ENCODE measurements around the gene PPFIBP1. TPM values are rescaled to one million over a fixed set of nuclear protein-coding genes. Genes with fewer than 3 reads are reported as not detected.

Gene PPFIBP1
- total and polyA plus RNA-seq, 2 of the 13 experiments (the other 11 are each of a cell fraction or from before 2014, with no cell fraction given): 16.2 to 21.8 TPM

- BruUV-seq (replicated peaks): no TSS peak
- H2AFZ ChIP-seq (ENCODE audit: low read length): peak overlapping the region; percentile 44
- peaks cover 8% of the 10 kb centered on the region; the same call in 1 of the 2 replicates for H4K20me1 ChIP-seq (ENCODE audit: insufficient read depth, low read length)
- ChIA-PET CTCF (ENCODE audit: low intra/inter-chr PET ratio, low total read pairs) (no interaction called here), POLR2A (interaction anchor here (1.0 to 1.5 kb wide), 3 partner anchors 13 to 312 kb away, joined by 5 to 18 read pairs (median 6); partner anchors contain the start of genes PPFIBP1 and REP15)
- H3K4me1 ChIP-seq (ENCODE audit: insufficient read depth, low read length): peaks cover 51% of the 10 kb centered on the region
- H3K4me2 ChIP-seq (ENCODE audit: low read depth, low read length): peak overlapping the region; percentile 73
- in situ Hi-C loops (cut with HindIII; ENCODE audit: extremely low pct_ligation_motif_present, low pct_unique_long_range_greater_than_20kb): no loop called here
- peak overlapping the region; percentile 72 to 94 (median 90); a peak in 5 of 6 replicates for H3K4me3 ChIP-seq (replicated peaks in 1 of 3; ENCODE audit: insufficient read depth in 1 of 3, low read depth in 2 of 3, low read length in 3 of 3)
- H3K9ac ChIP-seq (ENCODE audit: insufficient read depth, low read depth, low read length): peak overlapping the region; percentile 91
- no peaks in the 10 kb centered on the region for H3K9me3 ChIP-seq (ENCODE audit: low read length)
- intact Hi-C loops (cut with micrococcal nuclease; ENCODE audit: unreplicated experiment): loop anchor here (10.0 kb wide), 2 partner anchors 155 to 185 kb away; partner anchors contain the start of gene PPFIBP1
- peak overlapping the region; percentile 82 for H3K27ac ChIP-seq (ENCODE audit: extremely low read length, insufficient read depth, low read length)
- no peak for DNase-seq (ENCODE audit: low spot score)
- peaks cover 0 to 3% of the 10 kb centered on the region in 2 experiments; a peak in 1 of 5 replicates for H3K27me3 ChIP-seq (ENCODE audit: control insufficient read depth in 1 of 2, insufficient read depth in 2 of 2, low read length in 2 of 2)
- FAIRE-seq: no peak
- peak; percentile 64 for TF ChIP-seq ZNF770 (CRISPR knock-in tag; IDR thresholded peaks at IDR 0.05)
- no peak for TF ChIP-seq TCF12 (IDR thresholded peaks at IDR 0.05)
- TF ChIP-seq TCF12 (CRISPR knock-in tag; IDR thresholded peaks at IDR 0.05): no peak
- peak; percentile 11 for TF ChIP-seq TEAD3 (CRISPR knock-in tag; optimal IDR thresholded peaks at IDR 0.05; ENCODE audit: borderline replicate concordance)
- peak; percentile 71 for TF ChIP-seq ZNF121 (CRISPR knock-in tag; IDR thresholded peaks at IDR 0.05)
- no peak for ATAC-seq
- 30% methylated on average over 12 of the region's 12 CpGs for WGBS (ENCODE audit: low lambda C conversion rate)
- H3K79me2 ChIP-seq (ENCODE audit: insufficient read depth, low read length): peaks cover 36% of the 10 kb centered on the region
- H3K36me3 ChIP-seq (replicated peaks in 1 of 2; ENCODE audit: control insufficient read depth in 1 of 2, insufficient read depth in 2 of 2, low read length in 2 of 2): peaks cover 0 to 10% of the 10 kb centered on the region in 2 experiments; a peak in 3 of 5 replicates
Observed at GRCh38 chr12:27709212-27709931, 185.4 kb downstream of the PPFIBP1 start.
